ENCODE results near the gene COL23A1.

COL23A1 gene

DNA sequence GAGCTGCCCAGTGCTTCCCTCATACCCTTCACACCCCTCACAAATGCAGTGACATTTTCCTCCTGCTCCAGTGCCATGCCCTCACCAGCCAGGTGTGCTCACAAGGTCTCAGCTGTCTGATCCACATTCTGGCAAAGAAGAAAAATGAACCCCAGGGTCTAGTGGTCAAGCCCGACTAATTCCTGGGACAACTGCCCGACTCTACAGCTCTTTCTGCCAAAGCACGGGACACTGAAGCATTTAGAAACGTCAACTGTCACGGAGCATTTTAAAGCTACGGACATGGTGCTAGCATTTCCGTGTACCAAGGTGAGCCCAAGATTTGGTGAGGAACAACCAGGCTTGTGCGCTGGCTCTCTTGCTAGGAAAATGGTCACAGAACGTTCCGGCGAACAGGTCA, 300.8 kb downstream of the COL23A1 start:
- DNase-seq = no peak

DNA sequence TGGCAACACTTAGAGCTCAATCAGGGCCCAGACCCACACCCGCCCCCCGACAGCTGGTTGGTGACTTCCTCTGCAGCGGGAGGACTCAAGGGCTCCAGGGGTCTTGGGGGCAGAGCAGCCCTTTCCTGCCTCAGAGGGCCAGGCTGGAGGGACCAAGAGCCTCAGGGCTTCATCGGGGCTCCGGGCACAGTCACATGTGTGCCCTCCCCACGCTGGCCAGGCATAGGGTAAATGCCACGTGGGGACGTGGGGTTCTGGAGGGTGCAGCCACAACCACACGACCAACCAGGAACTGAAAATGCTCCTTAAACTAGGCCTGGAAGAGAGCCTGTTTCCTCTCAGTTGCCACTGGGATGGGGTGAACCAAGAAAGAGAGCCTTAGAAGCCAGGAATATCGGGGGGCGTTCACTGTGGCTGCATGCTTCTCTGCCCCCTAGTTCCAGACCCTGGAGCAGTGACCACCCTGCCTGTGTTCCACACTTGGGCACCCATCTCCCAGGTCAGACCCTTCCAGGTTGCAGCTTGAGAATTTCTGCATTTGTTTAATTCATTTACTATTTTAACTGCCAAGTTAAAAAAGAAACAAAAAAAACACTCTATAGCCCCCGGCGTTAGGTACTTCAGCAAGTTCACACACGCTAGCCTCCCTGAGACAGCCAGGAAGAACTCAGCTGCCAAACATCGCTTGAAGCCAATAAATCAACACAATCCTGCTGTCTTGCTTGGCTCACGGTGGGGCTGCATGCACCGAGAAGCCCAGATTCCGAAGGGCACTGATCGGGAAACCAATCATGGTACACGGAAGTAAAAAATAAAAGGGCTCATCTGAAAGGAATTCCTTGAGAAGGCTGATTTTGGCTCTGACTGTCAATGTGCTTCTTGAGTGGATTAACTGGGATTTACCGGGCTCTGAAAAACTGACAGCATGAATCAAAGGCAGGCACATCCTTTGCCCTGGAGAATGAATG, 301.5 kb downstream of the COL23A1 start:
- DNase-seq = peak; percentile 65

DNA sequence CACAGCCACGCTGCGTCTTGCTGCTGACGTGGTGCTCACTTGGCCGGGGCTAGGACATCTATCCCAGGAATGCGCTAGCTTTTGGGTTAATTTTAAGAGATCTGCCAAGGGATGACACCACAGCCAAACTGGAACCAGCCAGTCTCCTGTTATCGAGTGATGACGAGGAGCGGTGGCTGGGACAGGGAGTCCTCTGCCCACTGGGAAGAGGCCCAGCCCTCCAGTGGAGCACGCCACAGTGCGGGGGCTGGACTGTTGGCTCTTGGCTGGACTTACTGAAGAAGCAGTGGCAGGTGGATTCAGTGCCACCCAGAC, 302.4 kb downstream of the COL23A1 start:
- no peak for DNase-seq

DNA sequence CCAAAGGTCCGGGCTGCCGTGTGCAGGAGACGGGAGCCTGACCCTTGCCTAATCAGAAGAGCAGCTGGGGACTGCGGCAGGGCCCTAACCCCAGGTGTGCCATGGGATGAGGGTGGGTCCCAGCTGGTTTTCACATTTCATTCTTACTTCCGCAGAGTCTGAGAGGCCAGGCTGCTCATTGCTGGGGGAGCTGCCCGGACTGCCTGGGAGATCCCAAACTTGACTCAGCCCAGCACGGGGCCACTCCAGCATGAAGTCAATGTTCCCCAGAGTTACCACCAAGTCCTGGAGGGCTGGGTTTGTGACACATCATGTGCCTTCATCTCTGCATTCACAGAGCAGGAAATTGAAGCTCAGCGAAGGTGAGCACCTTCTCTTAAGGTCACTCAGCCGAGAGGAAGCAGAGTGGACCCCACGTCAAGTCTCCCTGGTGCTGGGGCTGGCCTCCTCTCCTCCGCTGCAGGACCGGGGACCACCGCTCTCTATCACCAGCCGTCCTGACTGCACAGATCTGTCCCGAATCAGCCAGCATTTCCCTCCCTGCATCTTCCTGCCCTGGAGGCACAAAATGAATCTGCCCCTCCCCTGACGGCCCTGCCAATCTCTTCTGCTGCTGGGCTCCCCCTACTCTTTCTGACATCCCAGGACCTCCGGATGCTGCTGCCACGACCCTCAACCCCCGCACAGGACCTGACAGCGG, 303.0 kb downstream of the COL23A1 start:
- DNase-seq = no peak

DNA sequence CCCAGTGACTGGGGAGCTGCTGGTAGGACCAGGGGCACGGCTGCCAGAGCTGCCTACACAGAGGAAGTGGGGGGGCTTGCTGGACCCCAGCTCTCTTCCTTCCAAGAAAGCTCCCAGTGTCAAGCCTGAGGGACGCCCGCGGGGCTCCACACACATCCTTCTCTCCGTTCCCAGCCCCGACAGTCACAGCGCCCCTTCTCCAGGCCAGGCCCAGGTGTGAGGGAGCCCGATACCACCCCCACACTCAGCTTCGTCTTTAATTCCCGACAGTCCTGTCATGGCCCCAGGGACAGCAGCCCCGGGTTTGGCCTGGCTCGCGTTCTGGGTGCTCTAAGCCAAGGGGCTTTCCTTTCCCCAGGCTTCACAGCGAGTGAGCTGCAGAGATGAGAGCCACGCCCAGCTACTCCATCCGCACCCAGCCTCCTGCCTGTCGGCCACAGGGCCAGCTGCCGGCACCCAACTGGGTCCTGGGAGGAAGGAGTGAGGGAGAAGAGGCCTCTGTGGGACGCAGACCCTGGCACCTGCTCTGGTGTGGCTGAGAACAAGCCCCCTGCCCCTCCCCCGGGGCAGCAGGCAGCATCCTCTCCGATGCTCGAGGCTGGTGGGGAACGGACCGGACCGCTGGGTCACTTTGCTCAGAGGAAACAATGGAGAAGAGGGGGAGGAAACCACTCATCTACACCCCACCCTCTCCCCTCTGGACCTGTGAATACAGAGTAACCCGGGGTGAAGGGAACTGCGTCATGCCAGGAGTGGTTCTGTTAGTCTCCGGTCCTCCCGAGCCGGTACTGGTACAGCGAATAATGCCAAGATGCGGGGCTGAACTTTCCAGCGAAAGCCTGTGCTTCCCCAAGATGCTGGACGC, 303.7 kb downstream of the COL23A1 start:
- DNase-seq = no peak

DNA sequence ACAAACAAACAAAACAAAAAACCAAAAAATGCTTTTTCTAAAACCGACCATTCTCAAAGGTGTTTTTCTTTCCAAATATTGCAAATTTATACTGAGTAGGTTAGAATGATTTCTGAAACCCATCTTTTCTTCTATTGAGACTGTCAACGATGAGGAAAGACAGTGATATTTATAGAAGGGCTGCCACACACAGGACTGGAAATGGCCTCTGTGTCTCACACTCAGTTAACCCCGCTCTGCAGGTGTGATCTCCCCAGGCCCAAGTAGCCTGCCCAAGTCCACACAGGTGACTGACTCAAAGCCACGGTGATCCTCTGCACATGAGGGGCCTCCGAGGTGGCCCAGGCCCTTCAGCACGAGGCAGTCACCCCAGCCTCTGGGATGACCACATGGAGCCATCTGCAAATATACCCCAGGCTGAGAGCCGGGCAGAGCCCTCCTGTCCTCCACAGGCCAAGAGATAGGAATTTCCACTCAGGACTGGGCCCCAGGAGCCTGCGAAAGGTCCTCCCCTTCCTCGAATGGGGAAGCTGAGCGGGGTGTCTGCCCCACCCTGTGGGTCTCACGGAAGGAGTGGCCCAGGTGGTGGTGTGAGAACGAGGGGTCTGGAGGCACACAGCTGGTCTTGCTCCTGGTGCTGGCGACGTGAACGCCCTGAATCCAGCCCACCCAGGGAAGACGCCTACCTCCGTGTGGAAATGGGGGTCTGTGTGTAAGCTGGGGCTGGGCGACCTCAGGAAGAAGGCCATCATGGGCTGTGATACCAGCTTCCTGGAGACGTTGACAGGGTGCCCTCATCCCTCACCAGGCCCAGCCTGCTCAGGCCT, 304.6 kb downstream of the COL23A1 start:
- DNase-seq = no peak

DNA sequence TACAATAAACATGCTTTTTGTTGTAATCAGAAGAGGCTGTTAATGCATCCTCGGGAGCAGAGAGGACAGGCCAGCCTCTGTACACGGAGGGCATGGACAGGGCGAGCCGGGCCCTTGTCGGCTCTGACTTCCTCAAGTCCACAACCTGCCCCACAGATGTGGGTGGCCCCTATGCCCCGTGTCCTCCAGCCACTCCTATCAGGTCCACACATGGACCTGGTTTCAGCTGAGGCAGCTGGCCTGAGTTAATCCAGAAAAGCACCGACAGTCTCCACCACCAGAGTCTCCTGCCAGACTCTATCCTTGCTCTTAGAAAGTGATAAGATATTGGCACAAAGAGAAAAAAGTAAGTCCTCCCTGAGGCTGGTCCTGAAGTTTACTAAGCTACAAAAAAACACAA, 305.2 kb downstream of the COL23A1 start:
- DNase-seq = no peak

DNA sequence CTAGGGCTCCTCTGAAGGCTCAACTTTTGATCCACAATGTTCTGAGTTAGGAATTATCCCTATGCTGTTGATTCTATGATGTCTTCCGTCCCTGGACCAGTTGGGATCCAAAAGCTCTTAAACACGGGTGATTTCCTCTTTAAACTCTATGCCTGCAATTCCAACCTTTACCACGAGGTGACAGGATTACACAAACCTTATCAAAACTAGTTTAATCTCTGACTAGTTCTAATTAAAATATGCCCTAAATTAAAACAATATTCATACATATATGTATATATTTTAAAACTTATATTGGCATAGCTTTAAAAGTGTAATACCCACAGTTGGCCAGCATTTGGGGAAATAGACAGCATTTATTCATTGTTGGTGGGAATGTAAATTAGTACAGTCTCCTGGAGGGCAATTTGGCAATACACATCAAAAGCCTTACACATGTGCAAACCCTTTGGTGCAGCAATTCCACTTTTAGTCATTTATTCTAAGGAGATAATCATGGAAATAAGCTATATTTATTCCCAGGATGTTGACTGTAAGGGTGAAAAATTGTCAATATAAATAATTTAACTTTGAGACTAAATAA, 306.0 kb downstream of the COL23A1 start:
- DNase-seq = peak; percentile 59

DNA sequence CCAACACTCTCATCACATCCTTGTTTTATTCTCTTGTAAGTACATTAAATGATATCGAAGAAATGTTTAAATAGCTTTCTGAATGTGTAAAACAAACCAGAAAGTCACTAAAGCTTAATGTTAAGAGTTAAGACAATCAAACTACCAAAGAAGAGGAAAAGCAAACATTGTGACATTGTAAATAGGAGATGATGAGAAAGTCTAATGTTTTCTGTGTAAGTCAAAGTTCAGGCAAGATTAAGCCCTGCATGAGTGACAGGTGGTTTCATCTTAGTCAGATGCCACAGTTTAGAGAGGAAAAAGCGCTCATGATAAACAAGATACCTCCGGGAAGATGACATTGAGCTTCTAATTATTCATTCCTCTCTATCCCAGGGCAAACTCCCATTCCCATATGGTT, 306.7 kb downstream of the COL23A1 start:
- DNase-seq = no peak

DNA sequence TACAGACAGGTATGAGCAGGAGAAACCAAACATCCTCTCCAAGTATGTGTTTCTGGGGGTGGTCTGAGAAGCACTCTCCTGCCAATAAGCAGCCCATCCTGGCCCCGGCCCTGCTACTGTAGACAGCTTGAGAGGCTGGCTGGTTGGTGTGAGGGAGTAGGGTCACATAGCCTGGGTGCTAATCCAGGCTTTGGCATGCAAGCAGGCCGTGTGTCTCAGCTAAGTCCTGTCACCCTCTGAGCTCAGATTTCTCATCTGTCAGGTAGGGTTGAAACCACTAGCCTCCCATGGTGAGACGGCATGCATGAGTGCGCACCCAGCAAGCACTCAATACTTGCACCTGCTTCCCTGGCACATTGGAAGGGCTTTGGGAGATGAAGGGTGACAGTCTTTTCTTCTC, 307.8 kb downstream of the COL23A1 start:
- no peak for DNase-seq

DNA sequence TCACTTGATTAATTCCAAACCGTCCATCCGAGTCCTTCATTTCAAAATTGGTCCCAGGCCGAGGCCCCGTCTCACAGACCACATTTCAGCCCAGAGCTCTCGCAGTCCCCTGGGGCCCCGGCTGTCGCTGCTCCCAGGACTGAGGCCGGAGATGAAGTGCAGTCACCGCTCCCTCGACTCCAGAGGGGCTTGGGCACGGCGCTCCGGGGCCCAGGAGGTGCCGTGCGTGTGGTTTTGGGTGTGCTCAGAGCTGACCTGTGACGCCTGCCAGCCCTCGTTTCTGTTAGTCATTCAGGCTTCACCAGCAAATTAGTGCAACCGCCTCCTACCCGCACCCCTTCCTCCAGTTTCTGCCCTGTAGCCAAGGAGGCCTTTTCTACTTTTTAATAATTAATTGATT, 308.9 kb downstream of the COL23A1 start:
- no peak for DNase-seq

DNA sequence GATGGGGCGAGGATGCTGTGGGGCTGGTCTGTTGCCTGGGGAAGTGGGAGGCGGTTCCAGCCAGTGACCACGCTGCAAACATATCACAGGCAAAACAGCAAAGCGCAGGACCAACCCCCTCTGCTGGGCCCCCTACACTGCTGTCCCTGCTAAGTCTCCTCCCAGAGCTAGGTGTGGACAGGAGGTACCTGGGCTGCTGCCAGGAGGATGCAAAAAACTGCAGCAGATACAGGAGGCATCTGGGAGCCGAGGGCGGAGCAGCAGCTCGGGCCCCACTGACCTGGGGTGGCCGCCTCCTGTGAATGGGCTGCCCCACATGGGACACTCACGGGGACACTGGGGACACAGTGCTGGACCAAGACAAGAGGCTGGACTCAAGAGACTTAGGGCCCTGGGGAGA, 309.6 kb downstream of the COL23A1 start:
- no peak for DNase-seq

DNA sequence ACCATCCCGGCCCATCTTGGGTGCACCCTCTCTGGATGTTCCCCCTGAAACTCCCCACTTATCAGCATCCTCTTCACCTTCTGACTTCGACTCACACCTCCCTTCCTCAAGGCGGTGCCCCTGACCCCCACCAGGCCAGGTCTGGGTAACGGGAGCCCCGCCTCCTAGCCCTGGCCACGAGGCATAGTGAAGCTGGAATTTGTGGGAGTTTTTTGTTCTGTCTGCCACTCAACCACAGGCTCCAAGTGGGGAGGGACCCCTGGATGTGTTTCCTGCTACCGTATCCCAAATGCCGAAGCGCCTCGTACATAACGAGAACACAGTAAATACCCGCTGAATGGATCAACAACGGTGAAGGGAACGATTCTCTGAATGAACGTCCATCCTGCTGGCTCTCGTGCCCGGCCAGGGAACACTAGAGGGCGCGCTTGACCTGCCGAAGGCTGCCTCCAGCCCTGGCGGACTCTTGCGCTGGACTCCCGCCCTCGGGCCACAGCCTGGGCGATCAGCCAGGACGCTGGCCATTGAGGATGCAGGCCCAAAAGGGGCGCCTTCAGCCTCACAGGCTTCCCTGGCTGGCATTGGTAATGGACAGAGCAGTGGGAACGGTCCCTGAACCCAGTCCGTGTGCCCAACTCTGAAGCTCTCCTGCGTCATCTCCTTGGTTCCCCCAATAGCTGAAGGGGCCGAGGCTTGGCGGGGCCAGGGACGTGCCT, 310.3 kb downstream of the COL23A1 start:
- peak; percentile 48 for DNase-seq

DNA sequence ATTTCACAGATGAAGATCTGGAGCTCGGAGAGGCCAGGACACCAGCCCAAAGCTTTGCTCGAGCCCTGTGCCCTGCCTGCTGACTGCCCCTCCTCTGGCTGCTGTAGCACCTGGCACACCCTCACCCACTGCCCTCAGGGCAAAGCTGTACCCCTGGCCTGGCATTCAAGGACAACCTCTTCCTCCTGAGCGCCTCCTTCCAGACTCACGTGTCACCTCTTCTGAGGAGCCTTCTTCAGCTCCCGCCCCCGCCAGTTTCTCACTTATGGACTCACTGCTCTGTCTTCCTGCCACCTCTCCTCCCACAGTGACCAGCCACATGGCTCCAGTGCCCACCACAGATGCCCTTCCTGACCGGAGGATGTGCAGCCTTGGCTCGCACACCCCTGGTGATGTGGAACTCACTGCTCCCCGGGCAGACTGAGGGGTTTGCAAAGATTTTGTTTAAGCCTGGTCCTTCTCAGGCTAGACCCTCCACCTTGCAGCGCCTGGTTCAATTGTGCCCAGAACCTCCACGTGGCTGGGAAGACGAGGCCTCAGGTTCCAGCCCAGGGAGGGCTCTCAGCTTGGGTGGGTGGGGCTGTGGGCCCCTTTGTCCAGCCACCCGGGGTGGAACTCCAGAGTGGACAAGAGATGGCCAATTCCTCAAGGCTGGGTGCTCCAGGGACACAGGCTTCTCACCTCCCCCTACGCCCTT, 311.0 kb downstream of the COL23A1 start:
- DNase-seq = no peak

DNA sequence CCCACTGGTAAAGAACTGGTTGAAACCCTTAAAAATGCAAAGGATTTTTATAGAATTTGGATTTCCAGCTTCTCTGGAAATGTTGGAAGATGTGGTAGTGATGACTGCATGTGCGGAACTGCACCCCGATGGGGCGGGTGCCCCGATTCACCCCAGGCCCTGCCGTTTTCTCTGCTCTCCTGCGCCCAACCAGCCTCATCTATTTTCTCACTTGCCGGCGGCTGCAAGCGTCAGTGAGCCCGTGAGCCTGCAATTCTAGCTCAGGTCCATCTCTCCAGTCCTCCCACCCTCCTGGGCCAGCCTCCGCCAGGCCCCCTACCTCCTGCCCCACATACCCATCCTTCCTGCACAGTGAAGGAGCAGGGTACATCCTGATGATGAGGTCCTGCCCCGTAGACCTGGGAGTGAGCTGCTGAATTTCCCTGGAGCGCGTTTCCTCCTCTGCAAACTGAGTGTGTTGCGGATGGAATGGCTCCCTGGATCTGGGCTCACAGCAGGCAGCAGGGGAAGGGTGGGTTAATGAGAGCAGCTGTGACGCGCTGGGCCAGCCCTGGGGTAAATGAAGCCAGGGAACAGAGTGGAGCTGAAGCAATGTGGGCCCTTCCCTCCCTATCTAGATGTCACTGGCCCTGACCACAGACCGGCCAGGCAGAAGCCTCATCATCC, 311.7 kb downstream of the COL23A1 start:
- DNase-seq = no peak

DNA sequence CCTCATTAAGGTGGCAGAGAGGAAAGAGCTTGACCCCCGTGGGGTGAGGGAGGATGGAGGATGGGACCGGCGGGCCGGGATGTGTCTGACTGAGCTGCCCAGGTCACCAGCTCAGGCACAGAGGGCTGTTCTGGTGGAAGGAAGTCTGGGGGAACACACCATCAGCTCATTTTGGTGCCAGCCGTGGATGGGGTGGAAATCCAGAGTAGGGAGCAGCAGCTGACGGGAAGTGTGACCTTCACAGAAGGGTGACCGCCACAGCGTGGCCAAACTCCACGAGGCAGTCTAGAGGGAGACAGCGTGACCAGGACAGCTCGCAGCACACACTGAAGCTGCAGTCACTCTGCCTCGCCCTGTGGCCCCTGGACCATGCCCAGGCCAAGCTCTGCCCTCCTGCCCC, 312.3 kb downstream of the COL23A1 start:
- DNase-seq = no peak

DNA sequence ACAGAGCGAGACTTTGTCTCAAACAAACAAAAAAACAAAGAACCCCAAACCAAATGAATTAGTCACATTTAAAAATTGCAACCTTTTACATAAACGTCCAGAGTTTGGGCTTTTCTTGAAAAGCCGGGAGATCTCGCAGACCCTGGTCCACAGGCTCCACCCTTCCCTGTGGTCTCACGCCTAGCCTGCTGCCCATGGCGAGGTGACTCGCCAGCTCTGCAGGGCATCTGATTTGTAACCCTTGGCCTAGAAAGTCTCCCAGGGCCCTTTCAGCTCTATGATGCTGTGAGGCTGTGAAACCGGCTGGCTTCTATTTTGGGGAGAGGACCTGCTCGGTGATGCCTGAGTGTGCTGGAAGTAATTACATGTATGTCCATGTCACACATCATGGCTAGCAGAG, 312.8 kb downstream of the COL23A1 start:
- DNase-seq = no peak

DNA sequence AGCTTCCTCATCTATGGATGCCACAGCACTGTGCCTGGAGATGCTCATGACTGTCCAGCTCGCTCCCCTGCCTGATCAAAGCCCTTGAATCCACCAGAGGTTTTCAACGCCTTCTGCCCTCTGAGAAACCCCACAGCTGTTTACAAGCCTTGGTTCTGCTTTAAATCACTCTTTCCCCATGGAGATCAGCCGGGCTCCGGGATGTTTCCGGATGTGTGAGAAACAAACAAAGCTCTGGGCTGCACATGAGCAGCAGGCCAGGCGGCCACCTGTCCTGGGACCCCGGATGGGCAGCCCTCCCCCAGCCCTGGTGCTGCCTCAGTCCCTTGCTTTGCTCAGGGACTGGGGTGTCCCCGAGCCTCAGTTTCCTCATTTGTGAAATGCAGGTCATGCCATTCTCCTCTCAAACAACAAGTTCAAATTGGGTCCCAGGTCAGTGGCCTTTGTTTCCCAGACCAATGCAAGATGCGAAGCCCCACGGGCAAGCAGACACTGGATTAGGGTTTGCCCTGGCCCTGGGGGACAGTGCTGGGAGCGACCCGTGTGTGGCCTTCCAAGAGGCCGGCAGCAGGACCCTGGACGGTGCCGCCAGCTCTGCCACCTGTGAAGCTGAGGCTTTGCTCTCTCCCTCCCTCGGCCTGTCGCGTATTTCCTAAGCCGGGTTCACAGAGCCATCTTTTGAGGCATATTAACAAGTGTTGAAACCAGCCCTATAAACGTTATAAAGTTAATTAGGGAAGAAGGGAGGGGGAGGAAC, 315.2 kb downstream of the COL23A1 start:
- no peak for DNase-seq
